Ovary (tissue), 3 donors: Measurements from ENCODE around the gene RCN2.

Experiments
- CTCF ChIP-seq, 3 donors: fragments of 450-650 bp in 2 of 3; fragments of 200-600 bp in 1 of 3; IDR thresholded peaks; one replicate each; pipeline versions ENCODE4 v1.5.1 to v1.8.0; 2016 to 2022; ENCODE audit warnings: antibody characterized with exemption in 3 of 3, mild to moderate bottlenecking in 1 of 3
- EP300 ChIP-seq: sonication (generic); formaldehyde crosslinking; IDR thresholded peaks from one replicate; pipeline ENCODE4 v1.6.1; 2017; ENCODE audit warnings: antibody characterized with exemption
- POLR2A ChIP-seq: fragments of 450-650 bp; IDR thresholded peaks from one replicate; pipeline ENCODE4 v1.6.1; 2017; ENCODE audit warnings: antibody characterized with exemption, mild to moderate bottlenecking, moderate library complexity
- donor health status: DM: no; HTN: no; CAD: no.

- TF ChIP-seq CTCF (IDR thresholded peaks at IDR 0.05): no peak
- no peak for TF ChIP-seq POLR2A
- TF ChIP-seq EP300: no peak
Observed at GRCh38 chr15:76962337-76963013, 30.9 kb downstream of the RCN2 start.
